Nephron progenitor cell (in vitro differentiated cells): ENCODE results near the gene NAA30.
A peak's percentile ranks its signal among the peaks of the same experiment; 100 is the strongest.

Source experiments
- DNase-seq: peaks from one replicate; pipeline ENCODE4 v3.0.0; 2021
- H3K27ac Mint-ChIP-seq: 2 replicates; pipeline ENCODE4 v1.8.0; 2021; ENCODE audit warnings: mild to moderate bottlenecking, moderate library complexity, mixed read lengths
- H3K27me3 Mint-ChIP-seq: 2 replicates; pipeline ENCODE4 v1.8.0; 2021; ENCODE audit warnings: mild to moderate bottlenecking, low read depth, mixed read lengths; ENCODE audit not compliant: poor library complexity
- H3K36me3 Mint-ChIP-seq: 2 replicates; pipeline ENCODE4 v1.8.0; 2021; ENCODE audit warnings: low read depth, mixed read lengths
- H3K4me1 Mint-ChIP-seq: 2 replicates; pipeline ENCODE4 v1.8.0; 2021; ENCODE audit warnings: mixed read lengths
- H3K4me3 Mint-ChIP-seq: 2 replicates; pipeline ENCODE4 v1.8.0; 2021; ENCODE audit warnings: mild to moderate bottlenecking, moderate library complexity, mixed read lengths
- H3K9me3 Mint-ChIP-seq: 2 replicates; pipeline ENCODE4 v1.8.0; 2021; ENCODE audit warnings: mild to moderate bottlenecking, moderate library complexity, mixed read lengths
- TF ChIP-seq, protein P1 (sequence below): fragments of 200-600 bp; sonication (generic); IDR thresholded peaks from 2 replicates; pipeline ENCODE4 v1.5.0; 2021; ENCODE audit warnings: antibody characterized with exemption

NAA30 gene

GRCh38 chr14:57378661-57379060, 11.7 kb upstream of the NAA30 start:
- Mint-ChIP-seq H3K36me3 (no peaks in the 10 kb centered on the region), H3K4me1 (no peaks in the 10 kb centered on the region), H3K27me3 (no peaks in the 10 kb centered on the region), H3K4me3 (no peak overlapping the region), H3K27ac (no peak overlapping the region), H3K9me3 (no peaks in the 10 kb centered on the region)
- TF ChIP-seq, protein P1, sequence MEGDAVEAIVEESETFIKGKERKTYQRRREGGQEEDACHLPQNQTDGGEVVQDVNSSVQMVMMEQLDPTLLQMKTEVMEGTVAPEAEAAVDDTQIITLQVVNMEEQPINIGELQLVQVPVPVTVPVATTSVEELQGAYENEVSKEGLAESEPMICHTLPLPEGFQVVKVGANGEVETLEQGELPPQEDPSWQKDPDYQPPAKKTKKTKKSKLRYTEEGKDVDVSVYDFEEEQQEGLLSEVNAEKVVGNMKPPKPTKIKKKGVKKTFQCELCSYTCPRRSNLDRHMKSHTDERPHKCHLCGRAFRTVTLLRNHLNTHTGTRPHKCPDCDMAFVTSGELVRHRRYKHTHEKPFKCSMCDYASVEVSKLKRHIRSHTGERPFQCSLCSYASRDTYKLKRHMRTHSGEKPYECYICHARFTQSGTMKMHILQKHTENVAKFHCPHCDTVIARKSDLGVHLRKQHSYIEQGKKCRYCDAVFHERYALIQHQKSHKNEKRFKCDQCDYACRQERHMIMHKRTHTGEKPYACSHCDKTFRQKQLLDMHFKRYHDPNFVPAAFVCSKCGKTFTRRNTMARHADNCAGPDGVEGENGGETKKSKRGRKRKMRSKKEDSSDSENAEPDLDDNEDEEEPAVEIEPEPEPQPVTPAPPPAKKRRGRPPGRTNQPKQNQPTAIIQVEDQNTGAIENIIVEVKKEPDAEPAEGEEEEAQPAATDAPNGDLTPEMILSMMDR, result no peak
- DNase-seq, result no peak

DNA sequence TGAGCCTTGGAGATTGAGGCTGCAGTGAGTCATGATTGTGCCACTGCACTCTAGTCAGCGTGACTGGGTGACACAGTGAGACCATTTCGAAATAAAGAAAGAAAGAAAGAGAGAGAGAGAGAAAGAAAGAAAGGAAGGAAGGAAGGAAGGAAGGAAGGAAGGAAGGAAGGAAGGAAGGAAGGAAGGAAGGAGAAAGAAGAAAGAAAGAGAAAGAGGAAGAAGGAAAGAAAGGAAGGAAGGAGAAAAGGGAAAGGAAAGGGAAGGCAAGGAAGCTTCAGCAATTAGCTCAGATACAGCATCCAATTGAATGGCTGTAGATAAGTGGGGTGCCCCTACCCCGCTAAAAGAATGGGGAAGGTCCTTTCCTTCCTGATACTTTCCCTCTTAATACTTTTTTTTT, 9.5 kb upstream of the NAA30 start:
- H3K36me3 Mint-ChIP-seq, result no peaks in the 10 kb centered on the region
- peaks cover 3% of the 10 kb centered on the region for H3K27me3 Mint-ChIP-seq
- H3K9me3 Mint-ChIP-seq, result no peaks in the 10 kb centered on the region
- H3K4me1 Mint-ChIP-seq, result no peaks in the 10 kb centered on the region
- DNase-seq, result no peak
- TF ChIP-seq, protein P1, result no peak
- H3K27ac Mint-ChIP-seq, result no peak overlapping the region
- no peak overlapping the region for H3K4me3 Mint-ChIP-seq

- Mint-ChIP-seq H3K4me3 (no peak overlapping the region), H3K4me1 (no peaks in the 10 kb centered on the region), H3K9me3 (no peaks in the 10 kb centered on the region), H3K27me3 (peaks cover 7% of the 10 kb centered on the region), H3K27ac (no peak overlapping the region), H3K36me3 (no peaks in the 10 kb centered on the region)
- TF ChIP-seq, protein P1, result no peak
- DNase-seq, result no peak
Observed at GRCh38 chr14:57382283-57382682, 8.1 kb upstream of the NAA30 start.

- TF ChIP-seq, protein P1, result no peak
- Mint-ChIP-seq H3K27ac (no peak overlapping the region), H3K4me3 (no peak overlapping the region), H3K36me3 (no peaks in the 10 kb centered on the region), H3K27me3 (peaks cover 7% of the 10 kb centered on the region), H3K9me3 (no peaks in the 10 kb centered on the region), H3K4me1 (no peaks in the 10 kb centered on the region)
- DNase-seq, result no peak
Observed at GRCh38 chr14:57383125-57383745, 7.2 kb upstream of the NAA30 start.

DNA sequence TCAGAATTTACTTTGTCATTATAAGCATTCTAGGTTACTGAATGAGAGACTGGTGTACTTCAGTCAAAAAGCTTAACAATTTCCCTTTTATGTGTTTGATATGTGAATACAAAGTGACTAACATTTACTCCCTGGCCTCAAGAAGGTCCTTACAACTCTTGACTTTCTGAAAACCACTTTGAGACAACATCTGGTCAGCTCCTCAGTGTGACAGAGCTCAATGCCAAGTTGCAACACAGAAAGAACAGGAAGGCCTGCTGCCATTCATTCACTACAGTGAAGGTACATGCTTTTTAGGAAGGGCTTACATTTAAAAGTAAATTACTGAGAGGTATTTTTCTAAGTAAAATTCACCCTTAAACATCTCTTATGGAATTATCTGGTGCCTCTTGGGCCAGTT, 2.3 kb upstream of the NAA30 start:
- H3K4me1 Mint-ChIP-seq, result peaks cover 29% of the 10 kb centered on the region
- TF ChIP-seq, protein P1, result no peak
- no peaks in the 10 kb centered on the region for H3K36me3 Mint-ChIP-seq
- H3K27ac Mint-ChIP-seq, result no peak overlapping the region
- no peak for DNase-seq
- no peak overlapping the region for H3K4me3 Mint-ChIP-seq
- peaks cover 10% of the 10 kb centered on the region for H3K27me3 Mint-ChIP-seq
- no peaks in the 10 kb centered on the region for H3K9me3 Mint-ChIP-seq

DNA sequence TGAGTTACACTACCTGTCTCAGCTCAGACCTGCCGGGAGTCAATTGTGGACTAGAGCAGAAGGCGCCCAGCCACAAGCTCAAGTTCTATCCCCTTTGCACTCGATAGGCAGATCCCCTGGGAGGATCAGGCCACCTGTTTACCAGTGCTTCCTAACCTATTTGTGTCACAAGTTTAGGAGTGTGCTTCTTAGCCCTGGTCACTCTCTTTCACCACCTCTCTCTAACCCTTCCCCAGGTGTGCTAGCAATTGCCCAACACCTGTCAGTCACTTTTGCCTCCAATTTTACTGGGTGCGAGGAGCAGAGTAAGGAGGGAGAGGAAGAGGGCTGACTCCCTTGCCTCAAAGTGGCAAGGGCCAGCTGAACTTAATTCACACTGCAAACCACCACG, 745 bp upstream of the NAA30 start:
- peaks cover 44% of the 10 kb centered on the region for H3K4me1 Mint-ChIP-seq
- DNase-seq, result no peak
- peak overlapping the region; percentile 67 for H3K27ac Mint-ChIP-seq
- TF ChIP-seq, protein P1, result no peak
- no peaks in the 10 kb centered on the region for H3K36me3 Mint-ChIP-seq
- H3K9me3 Mint-ChIP-seq, result no peaks in the 10 kb centered on the region
- H3K4me3 Mint-ChIP-seq, result peak overlapping the region; percentile 89
- peaks cover 10% of the 10 kb centered on the region for H3K27me3 Mint-ChIP-seq
